Breast epithelium (tissue), 4 donors: ENCODE results near the gene ZNF534. TPM values are rescaled to one million over a fixed set of nuclear protein-coding genes. Genes with fewer than 3 reads are reported as not detected.

Experiments used
- DNase-seq, 2 donors: peaks; one replicate each; pipeline ENCODE4 v3.0.0-alpha.2; 2019; ENCODE audit warnings: low spot score in 2 of 2
- H3K27ac ChIP-seq, 2 donors: fragments of 200-600 bp; sonication (generic) in 1 of 2; one replicate each; pipeline ENCODE4 v1.5.1; 2016 to 2019; ENCODE audit warnings: mild to moderate bottlenecking in 1 of 2
- H3K27me3 ChIP-seq, 2 donors: fragments of 200-600 bp; sonication (generic) in 1 of 2; one replicate each; pipeline versions ENCODE4 v1.5.1 to v1.6.0; 2017 to 2019; ENCODE audit warnings: control low read depth in 1 of 2, mild to moderate bottlenecking in 1 of 2
- H3K36me3 ChIP-seq: fragments of 200-600 bp; one replicate; pipeline ENCODE4 v1.5.1; 2019
- H3K4me1 ChIP-seq, 2 donors: fragments of 200-600 bp; sonication (generic); one replicate each; pipeline ENCODE4 v1.5.1; 2016 to 2019; ENCODE audit warnings: control low read depth in 1 of 2
- H3K4me3 ChIP-seq, 3 donors: fragments of 200-600 bp; sonication (generic); 1 replicate in 2 of 3; 2 replicates in 1 of 3; pipeline ENCODE4 v1.5.1; 2016 to 2019; ENCODE audit warnings: mild to moderate bottlenecking in 3 of 3, moderate library complexity in 2 of 3
- H3K9me3 ChIP-seq, 2 donors: fragments of 200-600 bp; sonication (generic) in 1 of 2; one replicate each; pipeline ENCODE4 v1.5.1; 2016 to 2019; ENCODE audit warnings: control low read depth in 1 of 2
- CTCF ChIP-seq, 3 donors: fragments of 450-650 bp; IDR thresholded peaks; one replicate each; pipeline ENCODE4 v1.5.1; 2016 to 2017; ENCODE audit warnings: antibody characterized with exemption in 3 of 3, mild to moderate bottlenecking in 3 of 3, moderate library complexity in 3 of 3
- POLR2A ChIP-seq: fragments of 450-650 bp; IDR thresholded peaks from one replicate; pipeline ENCODE4 v1.6.1; 2016; ENCODE audit warnings: antibody characterized with exemption, mild to moderate bottlenecking, moderate library complexity
- POLR2AphosphoS5 ChIP-seq, 3 donors: sonication (generic); formaldehyde crosslinking; IDR thresholded peaks; one replicate each; pipeline ENCODE4 v1.6.1; 2017; ENCODE audit warnings: antibody characterized with exemption in 3 of 3
- intact Hi-C: fragments of 100-400 bp; cut with DNase I; formaldehyde crosslinking; loops from one replicate; pipeline ENCODE4 v1.15.1; 2023; ENCODE audit warnings: low total_unique reads
- total RNA-seq, 3 donors: library from RNA; depleted of rRNA; stranded (reverse); fragments of >200 nt; gene quantifications; one replicate each; pipeline ENCODE4 v1.1.0, GENCODE V29; 2016

ZNF534 gene
- total RNA-seq, 3 donors from 2014 or later: 0.33 to 1.2 TPM; not detected in 1

GRCh38 chr19:52415711-52416110, 13.2 kb upstream of the ZNF534 start:
- peaks cover 6% of the 10 kb centered on the region for H3K36me3 ChIP-seq
- no peak overlapping the region for H3K27ac ChIP-seq
- intact Hi-C loops: no loop called here
- DNase-seq: no peak
- H3K4me1 ChIP-seq: no peaks in the 10 kb centered on the region
- TF ChIP-seq POLR2A: no peak
- no peak for TF ChIP-seq POLR2AphosphoS5 (IDR thresholded peaks at IDR 0.05)
- TF ChIP-seq CTCF (IDR thresholded peaks at IDR 0.05): no peak
- peaks cover 92 to 100% of the 10 kb centered on the region in 2 donors for H3K9me3 ChIP-seq
- no peaks in the 10 kb centered on the region for H3K27me3 ChIP-seq
- H3K4me3 ChIP-seq: no peak overlapping the region

GRCh38 chr19:52442179-52442578, 13.2 kb downstream of the ZNF534 start:
- Histone ChIP-seq H3K27me3 (no peaks in the 10 kb centered on the region), H3K9me3 (peaks cover 64 to 96% of the 10 kb centered on the region in 2 donors), H3K4me1 (no peaks in the 10 kb centered on the region), H3K36me3 (no peaks in the 10 kb centered on the region), H3K27ac (no peak overlapping the region), H3K4me3 (no peak overlapping the region)
- no peak for TF ChIP-seq POLR2AphosphoS5 (IDR thresholded peaks at IDR 0.05)
- no peak for TF ChIP-seq POLR2A
- no peak for TF ChIP-seq CTCF (IDR thresholded peaks at IDR 0.05)
- intact Hi-C loops: no loop called here
- no peak for DNase-seq

DNA sequence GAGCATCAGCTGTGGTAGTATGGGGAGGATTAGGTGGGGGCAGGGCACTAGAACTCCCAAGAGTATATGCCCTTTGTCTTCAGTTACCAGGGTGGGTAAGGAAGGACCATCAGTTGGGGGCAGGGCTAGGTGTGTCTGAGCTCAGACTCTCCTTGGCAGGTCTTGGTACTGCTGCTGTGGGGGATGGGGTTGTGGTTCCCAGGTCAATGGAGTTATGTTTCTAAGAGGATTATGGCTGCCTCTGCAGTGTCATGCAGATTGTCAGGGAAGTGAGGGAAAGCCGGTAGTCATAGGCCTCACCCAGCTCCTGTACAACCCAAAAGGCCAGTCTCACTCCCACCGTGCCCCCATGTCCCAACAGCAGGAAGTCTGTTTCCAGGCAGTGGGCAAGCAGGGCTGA, 15.6 kb downstream of the ZNF534 start:
- no peak overlapping the region for H3K27ac ChIP-seq
- no peak for DNase-seq
- TF ChIP-seq POLR2A (no peak), POLR2AphosphoS5 (IDR thresholded peaks at IDR 0.05) (no peak), CTCF (IDR thresholded peaks at IDR 0.05) (no peak)
- no peaks in the 10 kb centered on the region for H3K4me1 ChIP-seq
- no peak overlapping the region for H3K4me3 ChIP-seq
- H3K36me3 ChIP-seq: peaks cover 3% of the 10 kb centered on the region
- H3K27me3 ChIP-seq: no peaks in the 10 kb centered on the region
- peaks cover 53 to 94% of the 10 kb centered on the region in 2 donors for H3K9me3 ChIP-seq
- intact Hi-C loops: no loop called here

GRCh38 chr19:52451241-52451640, 22.3 kb downstream of the ZNF534 start:
- no peak for TF ChIP-seq POLR2AphosphoS5 (IDR thresholded peaks at IDR 0.05)
- TF ChIP-seq POLR2A: no peak
- no peak for TF ChIP-seq CTCF (IDR thresholded peaks at IDR 0.05)

GRCh38 chr19:52453324-52454094, 24.6 kb downstream of the ZNF534 start, which contains the start of gene ZNF578:
Gene ZNF578, plus strand, starts transcription at chr19:52453553. Its CDS starts 48,293 bp downstream, at chr19:52501846.
- no peaks in the 10 kb centered on the region for H3K36me3 ChIP-seq
- H3K4me1 ChIP-seq: no peaks in the 10 kb centered on the region
- intact Hi-C loops: no loop called here
- peak within 1 kb of the TSS; percentile 62 to 76 (median 64) for H3K4me3 ChIP-seq
- peak in 1 of 3 donors; percentile 20 for TF ChIP-seq POLR2AphosphoS5 (IDR thresholded peaks at IDR 0.05)
- TF ChIP-seq CTCF (IDR thresholded peaks at IDR 0.05): no peak
- TF ChIP-seq POLR2A: no peak
- H3K27ac ChIP-seq: no peak within 1 kb of the TSS
- H3K27me3 ChIP-seq: no peaks in the 10 kb centered on the region
- peak; percentile 44 to 69 for DNase-seq
- H3K9me3 ChIP-seq: peaks cover 68 to 94% of the 10 kb centered on the region in 2 donors

More at GRCh38 chr19:52451241-52451640, 22.3 kb downstream of the ZNF534 start:
- H3K4me1 ChIP-seq: no peaks in the 10 kb centered on the region
- H3K4me3 ChIP-seq: peak overlapping the region in 1 of 3 donors; percentile 22
- H3K27ac ChIP-seq: no peak overlapping the region
- DNase-seq: no peak
- intact Hi-C loops: no loop called here
- H3K36me3 ChIP-seq: peaks cover 3% of the 10 kb centered on the region
- H3K9me3 ChIP-seq: peaks cover 60 to 93% of the 10 kb centered on the region in 2 donors
- H3K27me3 ChIP-seq: no peaks in the 10 kb centered on the region
